Esophagus squamous epithelium (tissue), 4 donors: Measurements from ENCODE around the gene ITM2B.

Source experiments
- POLR2A ChIP-seq, 4 donors: fragments of 450-650 bp; IDR thresholded peaks; one replicate each; pipeline ENCODE4 v1.6.1; 2017; ENCODE audit warnings: antibody characterized with exemption in 4 of 4, mild to moderate bottlenecking in 4 of 4, moderate library complexity in 3 of 4
- TF ChIP-seq, protein P1 (sequence below), 6 experiments: fragments of 450-650 bp in 4 of 6; fragments of 200-600 bp in 2 of 6; sonication (generic) in 2 of 6; IDR thresholded peaks; one replicate each; pipeline ENCODE4 v1.5.1; 2016 to 2019; ENCODE audit warnings: antibody characterized with exemption in 6 of 6, mild to moderate bottlenecking in 4 of 6, moderate library complexity in 4 of 6

DNA sequence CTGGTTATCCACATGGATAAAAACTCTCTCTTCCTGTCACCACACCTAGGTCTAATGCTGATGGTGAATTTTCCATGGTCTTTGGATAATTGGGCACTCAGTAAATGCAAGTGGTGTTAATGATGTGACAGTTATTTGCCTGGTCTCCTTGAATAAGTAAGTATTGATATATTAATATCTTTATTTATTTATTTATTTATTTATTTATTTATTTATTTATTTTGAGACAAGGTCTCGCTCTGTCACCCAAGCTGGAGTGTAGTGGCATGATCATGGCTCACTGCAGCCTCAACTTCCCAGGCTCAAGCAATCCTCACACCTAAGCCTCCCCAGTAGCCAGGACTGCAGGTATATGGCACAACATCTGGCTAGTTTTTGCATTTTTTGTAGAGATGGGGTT, 46.3 kb upstream of the ITM2B start:
- TF ChIP-seq, protein P1, sequence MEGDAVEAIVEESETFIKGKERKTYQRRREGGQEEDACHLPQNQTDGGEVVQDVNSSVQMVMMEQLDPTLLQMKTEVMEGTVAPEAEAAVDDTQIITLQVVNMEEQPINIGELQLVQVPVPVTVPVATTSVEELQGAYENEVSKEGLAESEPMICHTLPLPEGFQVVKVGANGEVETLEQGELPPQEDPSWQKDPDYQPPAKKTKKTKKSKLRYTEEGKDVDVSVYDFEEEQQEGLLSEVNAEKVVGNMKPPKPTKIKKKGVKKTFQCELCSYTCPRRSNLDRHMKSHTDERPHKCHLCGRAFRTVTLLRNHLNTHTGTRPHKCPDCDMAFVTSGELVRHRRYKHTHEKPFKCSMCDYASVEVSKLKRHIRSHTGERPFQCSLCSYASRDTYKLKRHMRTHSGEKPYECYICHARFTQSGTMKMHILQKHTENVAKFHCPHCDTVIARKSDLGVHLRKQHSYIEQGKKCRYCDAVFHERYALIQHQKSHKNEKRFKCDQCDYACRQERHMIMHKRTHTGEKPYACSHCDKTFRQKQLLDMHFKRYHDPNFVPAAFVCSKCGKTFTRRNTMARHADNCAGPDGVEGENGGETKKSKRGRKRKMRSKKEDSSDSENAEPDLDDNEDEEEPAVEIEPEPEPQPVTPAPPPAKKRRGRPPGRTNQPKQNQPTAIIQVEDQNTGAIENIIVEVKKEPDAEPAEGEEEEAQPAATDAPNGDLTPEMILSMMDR (IDR thresholded peaks at IDR 0.05): no peak
- TF ChIP-seq POLR2A (IDR thresholded peaks at IDR 0.05): no peak
